Measurements from ENCODE around the gene SORCS2. TPM values are rescaled to one million over a fixed set of nuclear protein-coding genes. Genes with fewer than 3 reads are reported as not detected.

The SORCS2 gene
- total RNA-seq, 4 donors from 2014 or later: 0.48 to 1.8 (median 0.68) TPM; not detected in 1

DNA sequence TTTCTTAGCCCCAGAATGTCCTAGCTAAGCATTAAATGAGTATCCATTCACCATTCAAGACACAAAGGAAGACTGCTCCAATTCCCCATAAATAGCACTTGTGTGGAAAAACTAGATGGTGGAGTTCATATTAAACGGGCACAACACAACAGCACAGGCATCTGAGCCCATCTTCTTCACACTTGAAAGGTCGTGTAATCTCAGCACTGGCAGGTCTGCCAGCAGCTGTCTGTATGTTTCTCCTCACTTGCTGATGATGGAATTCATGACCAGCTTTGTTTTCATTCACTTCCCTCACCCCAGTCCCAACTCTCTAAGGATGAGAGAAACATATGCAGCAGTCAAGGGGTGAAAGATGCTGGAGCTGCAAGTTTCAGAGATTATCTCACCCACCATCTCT lies 598.7 kb downstream of the SORCS2 start:
- intact Hi-C loops (cut with DNase I; ENCODE audit: low total_unique reads) (no loop called here), in situ Hi-C loops (cut with MboI; ENCODE audit: low pct_ligation_motif_present in 1 of 4, low pct_unique_long_range_greater_than_20kb in 1 of 4, low sequenced_read_pairs in 3 of 4) (no loop called here)
- TF ChIP-seq EP300 (IDR thresholded peaks at IDR 0.05; ENCODE audit: low read depth) (no peak), POLR2A (IDR thresholded peaks at IDR 0.05) (no peak), POLR2AphosphoS5 (IDR thresholded peaks at IDR 0.05) (no peak)
- Histone ChIP-seq H3K27me3 (no peaks in the 10 kb centered on the region), H3K9me3 (no peaks in the 10 kb centered on the region), H3K36me3 (peaks cover 0 to 10% (median 2%) of the 10 kb centered on the region in 4 donors), H3K4me1 (no peaks in the 10 kb centered on the region), H3K4me3 (no peak overlapping the region), H3K27ac (no peak overlapping the region)
- no peak for DNase-seq
- WGBS, 2 donors (ENCODE audit: low coverage in 1 of 2): 50% methylated on average over 2 of the region's 2 CpGs; no CpG with 5 or more reads in 1 of the 2 donors

Small RNA genes within 50 kb of the gene (small RNA-seq; reads per million reads assigned to genes)
- gene MIR4274 (0 reads per million in 4 donors), gene MIR4798 (0 reads per million in 4 donors)

Other genes starting within 250 kb of the SORCS2 start
- gene TADA2B, start 149.2 kb upstream of the SORCS2 start, total RNA-seq: 10 to 100 TPM; 18.7 to 31.8 (median 27.4) TPM
- gene GRPEL1, start 124.5 kb upstream of the SORCS2 start, total RNA-seq: 10 to 100 TPM in 2 of 4 donors, 1 to 10 TPM in 2; 1.1 to 22.0 (median 12.5) TPM
- gene PSAPL1, start 242.4 kb downstream of the SORCS2 start, total RNA-seq: not detected